HG03442 (cell line): ENCODE measurements around the gene HDC.

Source experiments
- ATAC-seq: cut with Tn5 transposase; IDR thresholded peaks from one replicate; pipeline ENCODE4 v1.9.1; 2021; ENCODE audit warnings: mild to moderate bottlenecking, moderate library complexity; ENCODE audit not compliant: unreplicated experiment

Gene HDC

DNA sequence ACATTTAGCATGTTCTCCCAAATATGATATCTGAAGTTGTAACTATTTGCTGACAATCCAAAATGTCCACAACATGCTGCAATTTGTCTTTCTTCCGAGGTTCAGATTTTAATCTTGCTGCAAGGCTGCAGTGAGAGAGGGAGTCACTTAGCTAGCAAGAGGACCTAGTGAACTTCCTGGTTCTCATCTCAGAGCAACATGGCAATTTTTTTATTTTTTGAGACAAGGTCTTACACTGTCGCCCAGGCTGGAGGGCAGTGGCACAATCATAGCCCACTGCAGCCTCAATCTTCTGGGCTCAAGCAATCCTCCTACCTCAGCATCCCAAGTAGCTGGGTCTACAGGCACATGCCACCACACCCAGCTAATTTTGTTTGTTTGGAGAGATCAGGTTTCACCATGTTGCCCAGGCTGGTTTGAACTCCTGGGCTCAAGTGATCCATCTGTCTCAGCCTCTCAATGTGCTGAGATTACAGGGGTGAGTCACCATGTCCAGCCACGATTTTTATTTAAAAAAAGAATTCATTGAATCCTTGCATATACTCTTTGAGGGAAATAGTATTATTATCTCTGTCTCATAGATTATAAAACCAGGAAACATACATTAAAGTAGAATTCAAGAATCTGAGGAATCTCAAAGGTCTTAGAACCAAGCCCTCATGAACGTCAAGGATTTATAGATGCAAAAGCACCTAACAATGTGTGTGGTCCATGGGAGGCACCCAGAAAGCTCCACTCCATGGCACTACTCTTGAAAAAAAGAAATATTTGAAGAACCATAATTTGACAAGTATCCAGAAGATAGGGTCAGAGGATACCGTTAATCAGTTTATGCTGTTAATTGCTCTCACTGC, 9.1 kb downstream of the HDC start:
- no peak for ATAC-seq

- ATAC-seq = no peak
Observed at GRCh38 chr15:50252556-50252955, 13.0 kb downstream of the HDC start.

GRCh38 chr15:50251638-50252182, 13.8 kb downstream of the HDC start:
- no peak for ATAC-seq

DNA sequence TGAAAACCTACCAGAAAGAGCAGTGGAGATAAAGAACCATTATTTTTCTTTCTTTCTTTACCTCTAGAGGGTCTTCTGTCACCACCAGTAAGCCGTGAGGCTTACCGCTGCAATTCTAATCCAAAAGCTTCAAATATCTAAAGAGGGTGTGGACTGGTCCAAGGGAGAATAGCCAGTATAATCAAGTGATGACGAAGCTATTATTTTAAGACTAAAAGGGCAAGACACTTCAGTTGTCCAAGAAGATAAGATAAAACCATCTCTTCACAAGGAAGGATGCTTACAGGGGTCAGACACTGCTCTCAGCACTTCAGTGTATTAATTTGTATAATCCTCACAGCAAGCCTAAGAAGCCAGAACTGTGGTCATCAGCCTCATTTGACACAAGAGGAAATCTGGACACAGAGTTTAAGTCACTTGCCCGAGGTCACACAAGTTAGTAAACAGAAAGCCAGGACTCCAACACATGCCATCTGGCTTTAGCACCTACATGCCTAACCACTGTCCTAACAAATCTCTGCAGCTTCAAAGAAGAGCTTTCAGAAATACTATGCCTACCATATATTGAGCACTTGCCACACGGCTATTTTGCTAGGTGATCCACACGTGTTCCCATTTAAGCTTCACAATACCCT, 14.6 kb downstream of the HDC start:
- ATAC-seq = no peak

DNA sequence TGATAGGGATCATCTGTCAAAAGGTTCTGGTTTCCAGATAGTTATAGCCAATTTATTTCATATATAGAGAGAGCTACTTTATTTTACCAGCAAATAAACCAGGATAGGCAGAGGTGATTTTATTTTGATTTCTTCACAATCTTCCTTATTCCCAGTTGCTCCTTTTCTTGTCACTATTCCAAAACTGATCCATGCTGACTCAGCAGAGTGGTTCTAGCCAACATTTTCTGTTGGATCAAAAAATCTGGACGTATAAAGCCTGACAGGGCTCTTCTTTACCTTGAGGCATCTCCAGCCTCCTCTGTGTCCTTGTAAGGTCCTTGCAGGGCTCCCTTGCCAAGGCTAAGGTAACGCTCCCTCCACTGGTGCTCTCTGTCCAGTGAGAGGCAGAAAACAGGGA, 15.8 kb downstream of the HDC start:
- ATAC-seq = no peak

DNA sequence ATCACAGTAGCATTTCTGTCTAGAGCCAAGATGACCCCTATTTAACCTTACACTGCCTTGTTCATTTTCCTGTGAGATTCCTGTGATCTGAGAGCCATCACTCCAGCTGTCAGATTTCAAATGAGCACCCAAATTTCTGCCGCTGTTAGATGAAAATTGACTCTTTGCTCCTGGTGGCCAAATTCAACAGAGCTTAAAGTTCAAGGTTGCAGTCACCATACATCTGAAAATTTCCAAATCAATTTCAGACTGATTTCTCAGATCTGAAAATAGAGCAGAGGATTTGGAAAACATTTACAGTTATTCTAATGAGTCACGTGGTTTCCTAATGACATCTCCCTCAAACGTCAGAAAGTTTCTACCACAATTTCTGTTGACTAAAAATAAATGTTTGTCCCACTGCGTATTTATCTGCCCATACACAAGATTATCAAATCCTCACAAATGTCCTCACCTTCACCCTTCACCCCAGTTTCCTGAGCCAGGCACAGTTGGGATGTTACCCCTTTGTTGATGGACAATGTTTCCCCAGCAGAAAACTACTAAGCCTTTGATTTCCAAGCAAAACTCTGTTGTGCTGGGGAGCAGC, 16.4 kb downstream of the HDC start:
- ATAC-seq = no peak

DNA sequence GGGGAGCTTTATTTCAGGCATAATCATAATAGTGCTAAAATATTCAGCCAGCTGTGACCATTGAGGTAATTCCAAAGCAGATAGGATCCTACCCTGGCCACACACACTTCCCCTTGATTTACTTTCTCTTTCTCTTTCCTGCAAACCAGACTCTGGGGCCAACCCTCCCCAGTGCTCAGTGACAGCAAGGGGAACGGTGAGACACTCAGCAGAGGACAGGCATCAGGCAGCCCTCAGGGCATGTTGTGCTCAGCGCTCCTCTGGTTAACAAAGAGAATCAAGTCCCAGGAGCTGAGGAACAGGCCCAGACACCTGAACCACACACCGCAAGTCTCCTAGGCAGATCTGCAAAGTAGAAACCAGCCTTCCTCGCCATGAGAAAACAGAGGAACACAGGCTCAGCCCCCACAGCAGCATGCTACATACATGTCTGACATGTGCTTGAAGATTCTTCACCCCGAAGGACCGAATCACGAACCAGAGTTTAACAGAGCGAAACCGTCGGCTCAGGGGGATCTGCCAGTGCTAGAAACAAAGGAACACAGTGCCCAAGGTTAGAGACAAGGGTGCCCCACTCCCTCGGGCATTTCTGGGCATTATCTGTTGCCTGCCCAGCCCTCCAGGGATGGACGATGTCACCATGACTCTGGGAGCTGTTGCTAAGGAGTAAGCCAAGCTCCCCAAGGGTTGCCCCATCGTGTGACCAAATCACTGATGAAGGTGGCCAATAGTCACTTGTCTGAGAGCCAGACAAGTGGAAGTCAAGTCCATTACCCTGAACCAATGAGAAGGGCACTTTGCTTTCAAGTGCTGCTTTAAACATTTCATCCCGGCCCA, 17.5 kb downstream of the HDC start:
- ATAC-seq = peak; percentile 98

GRCh38 chr15:50246631-50247030, 18.9 kb downstream of the HDC start:
- no peak for ATAC-seq

DNA sequence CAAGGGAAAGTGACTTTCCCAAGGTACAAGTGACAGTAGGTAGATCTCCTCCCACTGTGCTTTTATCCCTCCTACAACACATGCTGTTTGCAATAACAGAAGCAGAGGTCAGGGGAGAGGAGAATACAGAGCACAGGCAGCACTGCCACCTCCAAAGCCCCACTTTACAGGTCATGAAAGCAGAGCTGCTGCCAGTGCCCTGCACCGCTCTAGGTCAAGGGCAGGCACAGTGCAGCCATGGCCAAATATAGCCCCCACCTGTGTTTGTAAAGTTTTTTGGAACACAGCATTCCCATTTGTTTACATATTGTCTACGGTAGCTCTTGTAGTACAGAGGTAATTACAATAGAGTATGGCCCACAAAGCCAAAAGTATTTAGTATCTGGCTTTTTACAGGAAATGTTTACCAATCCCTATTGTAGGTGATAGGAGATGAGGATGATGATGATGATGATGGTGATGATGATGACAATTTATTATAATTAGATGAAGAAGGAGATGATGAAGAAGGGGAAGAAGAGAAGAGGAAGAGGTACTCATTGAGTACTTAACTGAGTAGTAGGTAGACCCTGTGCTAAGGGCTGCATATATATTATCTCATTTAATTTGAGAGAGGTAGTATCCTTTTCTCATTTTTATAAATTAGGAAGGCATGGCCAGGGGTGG, 20.4 kb downstream of the HDC start:
- no peak for ATAC-seq

GRCh38 chr15:50244153-50244552, 21.4 kb downstream of the HDC start:
- no peak for ATAC-seq

GRCh38 chr15:50241684-50242450, 23.7 kb downstream of the HDC start:
- no peak for ATAC-seq

DNA sequence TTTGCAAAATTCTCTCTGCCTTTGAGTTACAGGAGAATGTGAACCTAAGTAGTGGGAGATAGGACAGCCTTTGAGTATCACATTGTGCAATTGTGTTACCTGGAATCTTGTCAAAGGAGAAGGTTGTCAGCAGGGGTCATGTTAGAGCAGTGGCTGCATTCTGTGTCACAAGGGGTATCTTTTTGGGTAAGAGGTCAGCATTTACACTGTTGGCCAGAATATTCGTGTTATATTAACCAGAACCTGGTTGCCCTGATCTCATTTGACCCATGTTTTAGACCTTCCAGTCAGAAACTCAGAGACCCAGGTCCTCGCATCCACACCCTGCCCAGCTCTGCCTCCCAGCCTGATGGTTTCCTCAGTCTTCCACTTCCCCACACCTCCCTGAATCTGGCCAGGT, 27.3 kb downstream of the HDC start:
- no peak for ATAC-seq

GRCh38 chr15:50236433-50236832, 29.1 kb downstream of the HDC start:
- ATAC-seq = no peak

- ATAC-seq = no peak
Observed at GRCh38 chr15:50235794-50236193, 29.7 kb downstream of the HDC start.

DNA sequence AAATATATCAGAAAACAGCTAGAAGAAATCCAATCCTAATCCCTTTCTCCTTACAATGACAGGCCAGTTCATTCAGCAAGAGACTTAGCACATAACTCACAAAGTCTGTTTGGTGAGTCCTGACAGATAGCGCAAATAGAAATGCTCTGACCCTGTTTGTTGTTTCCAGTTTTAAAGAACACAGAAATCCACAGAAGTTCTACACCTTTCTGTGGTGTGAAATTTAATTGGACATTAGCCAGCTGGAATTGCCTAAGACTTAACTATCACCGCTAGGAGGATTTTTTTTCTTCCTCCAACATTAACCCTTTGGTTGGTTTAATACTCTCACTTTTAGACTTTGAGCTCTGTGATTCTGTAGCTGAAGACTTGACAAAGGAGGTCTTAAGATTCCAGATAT, 30.8 kb downstream of the HDC start:
- ATAC-seq = no peak

DNA sequence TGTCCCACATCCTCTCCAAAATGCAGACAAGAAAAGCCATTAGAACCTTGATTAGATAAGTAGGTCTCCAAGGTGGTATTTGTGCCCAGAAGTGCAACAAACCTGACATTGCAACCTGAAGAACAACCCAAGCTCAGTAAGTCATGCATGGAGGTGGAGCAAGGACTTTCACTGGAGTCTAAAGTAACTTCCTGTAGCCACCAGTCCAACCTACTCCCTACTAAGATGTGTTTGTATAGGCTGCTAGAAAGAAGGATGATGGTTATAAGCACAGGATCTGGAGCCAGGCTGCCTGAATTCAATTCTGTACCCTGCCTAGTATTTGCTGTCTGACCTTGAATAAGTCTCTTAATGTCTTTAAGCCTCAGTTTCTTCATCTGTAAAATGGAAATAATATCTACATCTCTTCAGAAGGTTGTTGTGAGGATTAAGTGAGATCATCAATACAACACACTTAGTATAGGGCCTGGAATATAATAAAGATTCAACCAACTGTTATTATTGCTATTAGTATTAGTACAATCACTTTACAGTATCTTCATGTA, 32.3 kb downstream of the HDC start:
- no peak for ATAC-seq

DNA sequence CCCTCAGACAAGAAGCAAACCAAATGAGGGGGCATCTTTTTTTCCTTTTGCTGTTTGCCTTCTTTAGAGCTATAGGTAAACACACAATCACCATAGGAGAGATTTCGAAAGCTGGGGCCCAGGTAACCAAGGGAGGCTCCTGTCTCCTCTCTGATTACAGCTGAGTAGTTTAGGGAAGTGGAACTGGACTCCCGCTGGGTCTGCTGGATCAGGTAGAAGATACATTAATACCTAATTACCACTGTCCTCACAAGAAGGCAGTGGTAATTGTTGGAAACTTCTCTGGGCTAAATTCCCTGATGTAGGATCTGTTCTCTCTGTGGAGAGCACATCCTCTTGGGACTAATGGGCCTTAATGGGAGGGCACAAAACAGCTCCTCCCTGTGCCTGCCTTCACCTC, 32.7 kb downstream of the HDC start:
- no peak for ATAC-seq

- ATAC-seq = no peak
Observed at GRCh38 chr15:50231761-50232160, 33.8 kb downstream of the HDC start.

DNA sequence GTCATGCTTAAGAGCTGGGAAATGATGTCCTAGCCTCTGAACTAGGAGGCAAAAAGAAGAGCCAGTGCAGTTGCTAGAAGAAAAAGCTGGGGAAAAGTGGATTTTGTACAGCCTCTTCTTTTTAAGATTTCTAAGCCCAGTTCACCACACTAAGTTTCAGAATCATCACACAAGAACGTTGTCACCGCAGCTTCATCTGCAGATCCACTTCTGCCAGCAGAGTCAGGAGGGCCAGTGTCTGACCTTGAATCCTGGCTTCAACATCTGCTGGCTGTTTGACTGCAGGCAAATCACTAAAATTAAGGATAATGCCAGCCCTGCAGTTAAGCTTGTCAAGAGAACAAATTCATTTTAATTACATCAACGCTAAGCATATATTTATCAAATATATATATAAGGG, 36.2 kb downstream of the HDC start:
- ATAC-seq = no peak
